Astrocyte (in vitro differentiated cells and primary cell): ENCODE results near the gene ATP6V0E1. TPM values are rescaled to one million over a fixed set of nuclear protein-coding genes. Genes with fewer than 3 reads are reported as not detected.

Experiments
- DNase-seq: peaks from one replicate; pipeline ENCODE4 v3.0.0-alpha.2; 2010; ENCODE audit warnings: low read depth
- FAIRE-seq: peaks from 2 replicates; lab custom pipeline; 2011; peaks lifted over from hg19 to GRCh38; lab: Jason Lieb, UNC
- H2AFZ ChIP-seq: 2 replicates; pipeline ENCODE4 v1.6.0; 2012; ENCODE audit warnings: low read depth, low read length, inconsistent platforms
- H3K27ac ChIP-seq: 2 replicates; pipeline ENCODE4 v1.5.1; 2011; ENCODE audit warnings: low read depth, low read length, inconsistent platforms
- H3K27me3 ChIP-seq: 2 replicates; pipeline ENCODE4 v1.6.0; 2011; ENCODE audit warnings: low read length, inconsistent platforms; ENCODE audit not compliant: insufficient read depth
- H3K36me3 ChIP-seq: 2 replicates; pipeline ENCODE4 v1.5.1; 2011; ENCODE audit warnings: low read length, inconsistent platforms; ENCODE audit not compliant: insufficient read depth
- H3K4me1 ChIP-seq: 2 replicates; pipeline ENCODE4 v1.5.1; 2011; ENCODE audit warnings: low read length, inconsistent platforms; ENCODE audit not compliant: insufficient read depth
- H3K4me2 ChIP-seq: 2 replicates; pipeline ENCODE4 v1.6.0; 2012; ENCODE audit warnings: low read length, inconsistent platforms
- H3K4me3 ChIP-seq: 2 replicates; pipeline ENCODE4 v1.5.1; 2011; ENCODE audit warnings: low read depth, mild to moderate bottlenecking, low read length, inconsistent platforms; ENCODE audit not compliant: insufficient read depth
- H3K79me2 ChIP-seq: 2 replicates; pipeline ENCODE4 v1.6.0; 2012; ENCODE audit warnings: mild to moderate bottlenecking, low read length, inconsistent platforms; ENCODE audit not compliant: insufficient read depth
- H3K9ac ChIP-seq: 2 replicates; pipeline ENCODE4 v1.6.0; 2012; ENCODE audit warnings: mild to moderate bottlenecking, low read length, inconsistent platforms
- H3K9me3 ChIP-seq: 2 replicates; pipeline ENCODE4 v1.5.1; 2012; ENCODE audit warnings: low read depth, mild to moderate bottlenecking, low read length, inconsistent platforms; ENCODE audit not compliant: insufficient read depth
- H4K20me1 ChIP-seq: 2 replicates; pipeline ENCODE4 v1.6.0; 2012; ENCODE audit warnings: low read length, inconsistent platforms; ENCODE audit not compliant: insufficient read depth
- H3K27ac Mint-ChIP-seq: one replicate; pipeline ENCODE4 v1.8.0; 2021; ENCODE audit warnings: mild to moderate bottlenecking, mixed read lengths; ENCODE audit not compliant: unreplicated experiment
- H3K27me3 Mint-ChIP-seq: one replicate; pipeline ENCODE4 v1.8.0; 2021; ENCODE audit warnings: low read depth, mixed read lengths; ENCODE audit not compliant: unreplicated experiment
- H3K36me3 Mint-ChIP-seq: one replicate; pipeline ENCODE4 v1.8.0; 2021; ENCODE audit warnings: low read depth, mixed read lengths; ENCODE audit not compliant: unreplicated experiment
- H3K4me1 Mint-ChIP-seq: one replicate; pipeline ENCODE4 v1.8.0; 2021; ENCODE audit warnings: low read depth, mixed read lengths; ENCODE audit not compliant: unreplicated experiment
- H3K4me3 Mint-ChIP-seq: one replicate; pipeline ENCODE4 v1.8.0; 2021; ENCODE audit warnings: mild to moderate bottlenecking, moderate library complexity, mixed read lengths; ENCODE audit not compliant: unreplicated experiment
- H3K9me3 Mint-ChIP-seq: one replicate; pipeline ENCODE4 v1.8.0; 2021; ENCODE audit warnings: mild to moderate bottlenecking, mixed read lengths; ENCODE audit not compliant: unreplicated experiment
- EZH2 ChIP-seq: IDR thresholded peaks from 2 replicates; pipeline ENCODE4 v1.6.1; 2012; ENCODE audit warnings: mild to moderate bottlenecking, low read length, inconsistent platforms; ENCODE audit not compliant: insufficient read depth
- total RNA-seq: library from RNA; stranded (reverse); gene quantifications from 2 replicates; pipeline ENCODE4 v1.2.1, GENCODE V29; 2021
- TF ChIP-seq, protein P1 (sequence below): IDR thresholded peaks from 2 replicates; pipeline ENCODE4 v1.5.1; 2011; ENCODE audit warnings: low read depth, mild to moderate bottlenecking, inconsistent platforms, low read length, moderate library complexity; ENCODE audit not compliant: insufficient read depth

The ATP6V0E1 gene
- total RNA-seq, 1 donor from 2014 or later: 327 TPM

DNA sequence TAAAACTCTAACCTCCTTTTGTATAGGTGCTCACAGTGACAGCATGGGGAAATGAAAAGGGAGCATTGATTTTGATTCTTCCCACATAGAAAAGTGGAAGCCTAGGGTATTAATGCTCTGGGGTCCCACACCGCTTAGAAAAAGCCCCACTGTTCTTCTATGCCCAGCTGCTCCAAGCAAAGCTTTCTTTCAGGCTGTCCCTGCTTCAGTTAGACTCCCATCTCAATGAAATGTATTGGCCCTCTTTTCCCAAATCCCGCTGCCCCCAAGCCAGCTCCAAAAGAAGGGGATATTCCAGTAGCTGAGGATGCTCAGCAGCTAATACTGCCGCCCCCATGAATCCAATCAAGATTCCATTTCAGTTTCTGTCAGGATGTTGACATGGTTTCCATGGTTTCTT, 55.6 kb downstream of the ATP6V0E1 start:
- Histone ChIP-seq H3K4me3 (no peak overlapping the region), H2AFZ (no peak overlapping the region), H4K20me1 (peaks cover 7% of the 10 kb centered on the region), H3K4me2 (no peak overlapping the region), H3K36me3 (peaks cover 4% of the 10 kb centered on the region), H3K27ac (no peak overlapping the region), H3K4me1 (peaks cover 7% of the 10 kb centered on the region), H3K9me3 (no peaks in the 10 kb centered on the region), H3K9ac (no peak overlapping the region), H3K79me2 (peaks cover under 1% of the 10 kb centered on the region), H3K27me3 (no peaks in the 10 kb centered on the region)
- Mint-ChIP-seq H3K27me3 (no peaks in the 10 kb centered on the region), H3K4me1 (peaks cover 17% of the 10 kb centered on the region), H3K27ac (no peak overlapping the region), H3K4me3 (no peak overlapping the region), H3K36me3 (peaks cover 16% of the 10 kb centered on the region), H3K9me3 (no peaks in the 10 kb centered on the region)
- DNase-seq (no peak), FAIRE-seq (no peak)
- TF ChIP-seq EZH2: no peak
- TF ChIP-seq, protein P1, sequence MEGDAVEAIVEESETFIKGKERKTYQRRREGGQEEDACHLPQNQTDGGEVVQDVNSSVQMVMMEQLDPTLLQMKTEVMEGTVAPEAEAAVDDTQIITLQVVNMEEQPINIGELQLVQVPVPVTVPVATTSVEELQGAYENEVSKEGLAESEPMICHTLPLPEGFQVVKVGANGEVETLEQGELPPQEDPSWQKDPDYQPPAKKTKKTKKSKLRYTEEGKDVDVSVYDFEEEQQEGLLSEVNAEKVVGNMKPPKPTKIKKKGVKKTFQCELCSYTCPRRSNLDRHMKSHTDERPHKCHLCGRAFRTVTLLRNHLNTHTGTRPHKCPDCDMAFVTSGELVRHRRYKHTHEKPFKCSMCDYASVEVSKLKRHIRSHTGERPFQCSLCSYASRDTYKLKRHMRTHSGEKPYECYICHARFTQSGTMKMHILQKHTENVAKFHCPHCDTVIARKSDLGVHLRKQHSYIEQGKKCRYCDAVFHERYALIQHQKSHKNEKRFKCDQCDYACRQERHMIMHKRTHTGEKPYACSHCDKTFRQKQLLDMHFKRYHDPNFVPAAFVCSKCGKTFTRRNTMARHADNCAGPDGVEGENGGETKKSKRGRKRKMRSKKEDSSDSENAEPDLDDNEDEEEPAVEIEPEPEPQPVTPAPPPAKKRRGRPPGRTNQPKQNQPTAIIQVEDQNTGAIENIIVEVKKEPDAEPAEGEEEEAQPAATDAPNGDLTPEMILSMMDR: no peak

DNA sequence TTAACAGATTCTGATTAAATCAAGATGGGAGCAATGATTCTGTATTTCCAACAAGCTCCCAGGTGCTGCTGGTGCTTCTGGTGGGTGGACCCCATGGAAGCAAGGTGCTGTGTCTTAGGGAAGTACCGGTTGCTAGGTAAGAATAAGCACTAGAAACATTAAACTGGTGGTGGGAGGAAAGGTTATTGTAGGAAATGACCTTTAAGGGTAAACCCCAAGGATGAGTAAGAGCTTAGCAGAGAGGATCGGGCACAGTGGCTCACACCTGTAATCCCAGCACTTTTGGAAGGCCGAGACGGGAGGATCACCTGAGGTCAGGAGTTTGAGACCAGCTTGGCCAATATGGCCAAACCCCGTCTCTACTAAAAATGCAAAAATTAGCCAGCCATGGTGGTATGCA, 56.4 kb downstream of the ATP6V0E1 start:
- Mint-ChIP-seq H3K4me3 (no peak overlapping the region), H3K9me3 (no peaks in the 10 kb centered on the region), H3K27me3 (no peaks in the 10 kb centered on the region), H3K4me1 (peaks cover 12% of the 10 kb centered on the region), H3K36me3 (peaks cover 12% of the 10 kb centered on the region), H3K27ac (no peak overlapping the region)
- H3K4me3 ChIP-seq: no peak overlapping the region
- peaks cover 6% of the 10 kb centered on the region for H3K4me1 ChIP-seq
- no peak overlapping the region for H3K27ac ChIP-seq
- H3K9me3 ChIP-seq: no peaks in the 10 kb centered on the region
- no peak overlapping the region for H2AFZ ChIP-seq
- H3K4me2 ChIP-seq: no peak overlapping the region
- TF ChIP-seq, protein P1: no peak
- TF ChIP-seq EZH2: no peak
- H3K79me2 ChIP-seq: no peaks in the 10 kb centered on the region
- no peak for FAIRE-seq
- no peak overlapping the region for H3K9ac ChIP-seq
- H4K20me1 ChIP-seq: peaks cover 3% of the 10 kb centered on the region
- no peaks in the 10 kb centered on the region for H3K27me3 ChIP-seq
- no peaks in the 10 kb centered on the region for H3K36me3 ChIP-seq
- DNase-seq: no peak

DNA sequence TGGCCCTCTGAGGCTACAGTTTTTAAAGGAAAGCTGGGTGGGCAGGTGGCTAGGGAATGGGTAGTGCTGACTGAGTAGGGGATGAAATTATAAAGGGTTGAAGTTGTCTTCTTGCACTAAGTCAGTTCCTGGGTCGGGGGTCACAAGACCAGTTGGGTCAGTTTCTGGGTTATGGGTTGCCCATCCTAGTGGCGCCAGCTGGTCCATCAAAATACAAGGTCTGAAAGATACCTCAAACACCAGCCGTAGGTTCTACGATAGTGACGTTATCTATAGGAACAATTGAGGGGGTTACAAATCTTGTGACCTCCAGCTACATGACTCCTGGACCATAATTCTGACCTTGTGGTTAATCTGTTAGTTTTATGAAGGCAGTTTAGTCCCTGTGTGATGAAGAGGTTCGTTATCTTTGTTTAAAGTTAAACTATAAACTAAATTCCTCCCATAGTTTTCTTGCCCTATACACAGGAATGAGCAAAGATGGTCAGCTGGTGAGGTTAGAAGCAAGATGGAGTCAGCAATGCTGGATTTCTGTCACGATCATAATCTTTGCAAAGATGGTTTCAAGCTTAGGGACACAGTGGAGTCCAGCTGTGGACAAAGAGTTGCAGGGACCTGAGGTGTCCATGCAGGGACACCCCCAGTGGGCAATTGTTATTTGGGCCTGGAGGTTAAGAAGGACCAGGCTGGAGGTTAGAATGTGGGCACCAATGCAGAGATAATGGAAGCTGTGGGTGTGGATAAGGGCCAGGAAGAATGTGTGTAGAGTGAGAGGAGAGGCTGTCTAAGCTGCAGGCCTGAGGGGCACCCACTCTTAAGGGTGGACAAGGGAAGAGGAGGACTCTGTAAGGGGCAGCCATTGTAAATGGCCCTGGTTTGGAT, 58.6 kb downstream of the ATP6V0E1 start:
- H3K9me3 Mint-ChIP-seq: no peaks in the 10 kb centered on the region
- no peak overlapping the region for H3K27ac Mint-ChIP-seq
- no peaks in the 10 kb centered on the region for H3K27me3 Mint-ChIP-seq
- FAIRE-seq (no peak), DNase-seq (no peak)
- TF ChIP-seq, protein P1: no peak
- TF ChIP-seq EZH2: no peak
- H3K4me3 Mint-ChIP-seq: no peak overlapping the region
- Histone ChIP-seq H3K27me3 (no peaks in the 10 kb centered on the region), H3K4me3 (no peak overlapping the region), H3K4me1 (no peaks in the 10 kb centered on the region), H3K79me2 (no peaks in the 10 kb centered on the region), H4K20me1 (no peaks in the 10 kb centered on the region), H2AFZ (no peak overlapping the region), H3K27ac (no peak overlapping the region), H3K4me2 (no peak overlapping the region), H3K9me3 (no peaks in the 10 kb centered on the region), H3K9ac (no peak overlapping the region), H3K36me3 (no peaks in the 10 kb centered on the region)
- peaks cover 9% of the 10 kb centered on the region for H3K36me3 Mint-ChIP-seq
- H3K4me1 Mint-ChIP-seq: no peaks in the 10 kb centered on the region
